ENCODE measurements around the gene STEAP1B. TPM values are rescaled to one million over a fixed set of nuclear protein-coding genes. Genes with fewer than 3 reads are reported as not detected.

Gene STEAP1B
- total RNA-seq, 1 donor from 2014 or later, result 2.5 TPM

DNA sequence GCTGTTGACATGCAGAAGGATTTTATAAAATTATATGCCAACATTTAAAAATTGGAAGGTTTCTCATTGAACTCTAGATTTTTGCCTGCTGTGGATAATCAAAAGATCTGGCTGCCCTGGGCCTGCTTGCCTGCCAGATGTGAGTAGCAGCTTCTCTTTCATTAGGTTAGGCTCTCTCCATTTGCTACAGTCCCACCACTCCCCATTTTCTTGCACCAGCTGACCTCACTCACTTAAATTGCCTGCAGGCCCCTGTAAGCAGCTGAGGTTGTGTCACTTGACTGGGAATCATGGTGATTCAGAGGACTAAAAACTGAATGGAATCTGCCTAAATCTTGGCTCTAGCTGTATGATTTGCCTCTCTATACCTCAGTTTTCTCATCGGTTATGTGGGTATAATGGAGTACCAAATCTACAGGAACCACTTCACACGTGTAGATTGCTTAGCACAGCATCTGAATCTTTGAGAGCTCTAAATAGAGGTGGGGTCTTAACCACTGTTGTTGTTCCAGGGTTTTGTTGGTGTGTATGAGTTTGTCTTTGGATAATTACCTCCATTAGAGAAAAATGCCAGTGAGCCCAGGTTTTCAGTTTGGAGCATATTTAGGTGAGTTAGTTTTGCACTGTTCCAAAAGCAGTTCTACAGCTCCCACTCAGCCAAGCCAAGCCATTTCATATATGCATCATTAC lies 124.5 kb downstream of the STEAP1B start:
- intact Hi-C loops (cut with DNase I), result no loop called here
- H3K9me3 ChIP-seq, result no peaks in the 10 kb centered on the region

DNA sequence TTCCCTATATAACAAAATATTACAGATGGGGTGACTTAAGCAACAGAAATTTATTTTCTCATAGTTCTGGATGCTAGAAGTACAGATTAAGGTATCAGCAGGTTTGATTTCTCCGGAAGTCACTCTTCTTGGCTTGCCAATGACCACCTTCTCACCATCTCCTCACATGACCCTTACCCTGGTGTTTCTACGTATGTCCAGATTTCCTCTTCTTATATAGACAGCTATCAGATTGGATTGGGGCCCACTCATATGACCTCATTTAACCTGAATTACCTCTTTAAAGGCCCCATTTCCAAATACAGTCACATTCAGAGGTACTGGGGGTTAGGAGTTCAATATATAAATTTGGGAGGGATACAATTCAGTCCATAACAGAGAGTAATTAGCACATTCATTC lies 126.1 kb downstream of the STEAP1B start:
- TF ChIP-seq, protein P1, sequence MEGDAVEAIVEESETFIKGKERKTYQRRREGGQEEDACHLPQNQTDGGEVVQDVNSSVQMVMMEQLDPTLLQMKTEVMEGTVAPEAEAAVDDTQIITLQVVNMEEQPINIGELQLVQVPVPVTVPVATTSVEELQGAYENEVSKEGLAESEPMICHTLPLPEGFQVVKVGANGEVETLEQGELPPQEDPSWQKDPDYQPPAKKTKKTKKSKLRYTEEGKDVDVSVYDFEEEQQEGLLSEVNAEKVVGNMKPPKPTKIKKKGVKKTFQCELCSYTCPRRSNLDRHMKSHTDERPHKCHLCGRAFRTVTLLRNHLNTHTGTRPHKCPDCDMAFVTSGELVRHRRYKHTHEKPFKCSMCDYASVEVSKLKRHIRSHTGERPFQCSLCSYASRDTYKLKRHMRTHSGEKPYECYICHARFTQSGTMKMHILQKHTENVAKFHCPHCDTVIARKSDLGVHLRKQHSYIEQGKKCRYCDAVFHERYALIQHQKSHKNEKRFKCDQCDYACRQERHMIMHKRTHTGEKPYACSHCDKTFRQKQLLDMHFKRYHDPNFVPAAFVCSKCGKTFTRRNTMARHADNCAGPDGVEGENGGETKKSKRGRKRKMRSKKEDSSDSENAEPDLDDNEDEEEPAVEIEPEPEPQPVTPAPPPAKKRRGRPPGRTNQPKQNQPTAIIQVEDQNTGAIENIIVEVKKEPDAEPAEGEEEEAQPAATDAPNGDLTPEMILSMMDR (IDR thresholded peaks at IDR 0.05), result no peak
- ATAC-seq, result no peak
- Histone ChIP-seq H3K4me1 (no peaks in the 10 kb centered on the region), H3K27ac (no peak overlapping the region), H3K27me3 (no peaks in the 10 kb centered on the region), H3K36me3 (no peaks in the 10 kb centered on the region), H3K9me3 (no peaks in the 10 kb centered on the region), H3K4me3 (no peak overlapping the region)
- DNase-seq, result no peak
- intact Hi-C loops (cut with DNase I), result no loop called here

More for the DNA sequence above, 124.5 kb downstream of the STEAP1B start:
- no peak overlapping the region for H3K27ac ChIP-seq
- H3K4me3 ChIP-seq, result no peak overlapping the region
- no peaks in the 10 kb centered on the region for H3K27me3 ChIP-seq
- TF ChIP-seq, protein P1 (IDR thresholded peaks at IDR 0.05), result no peak
- DNase-seq (no peak), ATAC-seq (no peak)
- no peaks in the 10 kb centered on the region for H3K36me3 ChIP-seq
- H3K4me1 ChIP-seq, result no peaks in the 10 kb centered on the region

DNA sequence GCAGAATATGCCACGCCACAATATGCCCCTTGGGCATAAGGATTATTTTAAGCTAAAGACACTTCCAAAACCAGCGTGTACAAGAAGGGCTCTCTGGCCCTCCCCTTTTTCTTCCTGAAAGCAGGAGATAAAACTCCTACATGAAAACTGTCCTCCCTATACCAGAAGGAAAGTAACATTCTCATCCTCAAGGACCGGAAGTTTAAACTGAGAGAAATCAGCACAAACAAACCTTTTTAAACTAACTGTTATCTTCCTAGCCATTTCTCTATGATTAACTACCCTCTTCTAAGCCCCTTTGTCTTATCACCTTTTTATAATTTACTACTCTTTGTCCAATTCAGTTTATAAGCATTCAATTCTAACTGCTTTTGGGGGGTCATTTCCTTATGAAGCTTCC lies 126.6 kb downstream of the STEAP1B start:
- H3K4me3 ChIP-seq, result no peak overlapping the region
- H3K4me1 ChIP-seq, result no peaks in the 10 kb centered on the region
- no peaks in the 10 kb centered on the region for H3K36me3 ChIP-seq
- H3K27me3 ChIP-seq, result no peaks in the 10 kb centered on the region
- ATAC-seq, result no peak
- no peak overlapping the region for H3K27ac ChIP-seq
- H3K9me3 ChIP-seq, result no peaks in the 10 kb centered on the region
- TF ChIP-seq, protein P1 (IDR thresholded peaks at IDR 0.05), result no peak
- intact Hi-C loops (cut with DNase I), result no loop called here
- no peak for DNase-seq

DNA sequence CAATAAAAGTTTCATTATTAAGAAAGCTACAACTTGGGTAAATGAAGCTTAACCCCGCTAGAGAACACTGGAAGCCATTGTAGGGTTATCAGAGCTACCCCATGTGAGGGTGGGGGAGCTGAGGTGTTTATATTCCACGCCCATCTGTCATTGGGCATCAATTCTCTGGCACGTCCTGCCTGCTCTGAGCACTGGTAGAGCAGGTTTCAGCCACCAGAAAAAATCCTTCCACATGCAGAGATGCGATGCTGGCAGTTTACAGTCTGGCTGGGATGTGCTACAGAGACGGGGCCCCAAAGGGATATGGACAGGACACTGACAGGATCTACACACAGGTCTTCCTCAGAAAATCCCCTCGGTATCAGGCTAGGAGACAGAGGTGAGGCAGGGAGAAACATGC lies 127.1 kb downstream of the STEAP1B start:
- ATAC-seq (peak; percentile 28), DNase-seq (no peak)
- Histone ChIP-seq H3K4me3 (no peak overlapping the region), H3K4me1 (no peaks in the 10 kb centered on the region), H3K36me3 (no peaks in the 10 kb centered on the region), H3K27ac (no peak overlapping the region), H3K9me3 (no peaks in the 10 kb centered on the region), H3K27me3 (no peaks in the 10 kb centered on the region)
- TF ChIP-seq, protein P1 (IDR thresholded peaks at IDR 0.05), result no peak
- intact Hi-C loops (cut with DNase I), result no loop called here

DNA sequence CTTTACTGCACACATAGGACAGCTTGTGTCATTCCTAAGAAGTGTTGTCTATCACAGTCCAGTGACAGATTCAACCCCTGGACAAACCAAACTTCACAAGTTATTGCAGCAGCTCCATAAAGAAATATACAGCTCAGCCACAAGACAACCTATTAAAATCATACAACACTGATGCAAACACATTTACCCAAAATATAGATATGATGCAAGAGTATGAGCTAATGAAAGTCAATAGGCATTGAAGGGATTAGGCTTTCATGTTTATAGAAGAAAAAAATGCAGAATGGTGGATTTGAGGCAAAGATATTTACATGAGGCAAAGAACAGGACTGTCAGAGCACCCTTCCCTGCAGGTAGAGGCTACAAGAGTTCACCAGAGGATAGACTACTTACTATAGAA lies 128.1 kb downstream of the STEAP1B start:
- intact Hi-C loops (cut with DNase I), result no loop called here
- DNase-seq (no peak), ATAC-seq (no peak)
- Histone ChIP-seq H3K27me3 (no peaks in the 10 kb centered on the region), H3K4me3 (no peak overlapping the region), H3K36me3 (no peaks in the 10 kb centered on the region), H3K27ac (no peak overlapping the region), H3K9me3 (no peaks in the 10 kb centered on the region), H3K4me1 (no peaks in the 10 kb centered on the region)
- TF ChIP-seq, protein P1 (IDR thresholded peaks at IDR 0.05), result no peak

Other genes with a start within 250 kb of the STEAP1B start
- 139 TPM for gene RAPGEF5, start 143.0 kb downstream of the STEAP1B start, total RNA-seq
- gene IL6, start 227.0 kb upstream of the STEAP1B start, total RNA-seq, result 6.5 TPM